ENCODE data around the gene SLC3A2. TPM values are rescaled to one million over a fixed set of nuclear protein-coding genes. Genes with fewer than 3 reads are reported as not detected.
"Not testable (repeated sequence)": the region's sequence is repeated elsewhere in the genome, so short reads cannot be mapped to it uniquely, and the experiment has no call there.

Gene SLC3A2
- total and polyA plus RNA-seq, 11 donors = 26.6 to 103 (median 59.1) TPM

DNA sequence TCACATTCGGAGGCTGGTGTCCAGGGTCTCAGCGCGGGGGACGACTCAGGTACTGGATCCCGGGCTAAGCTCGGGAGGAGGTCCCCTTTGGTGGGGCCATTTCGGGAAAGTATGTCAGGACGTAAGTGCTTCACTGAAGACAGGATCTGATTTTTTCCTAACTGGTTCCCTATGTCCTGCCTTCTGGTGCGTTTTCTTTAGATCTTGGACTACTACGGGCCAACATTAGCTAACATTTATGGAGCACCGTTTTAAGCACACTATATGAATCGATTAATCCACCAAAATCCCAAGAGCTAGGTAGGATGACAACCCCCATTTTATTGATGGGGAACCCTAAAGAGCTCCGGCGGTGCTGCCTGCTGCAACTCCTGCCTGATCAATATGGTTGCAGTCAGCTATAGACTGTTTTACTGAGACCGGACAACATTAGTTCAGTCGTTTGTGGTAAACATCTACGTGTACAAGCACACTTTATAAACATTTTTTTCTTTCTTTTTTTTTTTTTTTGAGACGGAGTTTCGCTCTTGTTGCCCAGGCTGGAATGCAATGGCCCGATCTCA is 24.3 kb upstream of the SLC3A2 start:
- intact Hi-C loops (cut with DNase I) = loop anchor here in 4 of 10 donors (2.0 to 10.0 kb wide), 3 partner anchors 70 to 462 kb away; partner anchors contain the start of genes HNRNPUL2 (in 1 of the 4), TMEM179B (in 1 of the 4) and TTC9C (in 1 of the 4)
- H3K27ac ChIP-seq = peak overlapping the region in 9 of 12 donors; percentile 14 to 88 (median 83)
- H3K27me3 ChIP-seq = no peaks in the 10 kb centered on the region
- no peaks in the 10 kb centered on the region for H3K9me3 ChIP-seq
- peaks cover 3 to 36% (median 29%) of the 10 kb centered on the region in 9 donors for H3K36me3 ChIP-seq
- WGBS, 4 donors = 8 to 22% (median 10%) methylated on average over 12 to 20 of the region's 20 CpGs
- TF ChIP-seq, protein P1, sequence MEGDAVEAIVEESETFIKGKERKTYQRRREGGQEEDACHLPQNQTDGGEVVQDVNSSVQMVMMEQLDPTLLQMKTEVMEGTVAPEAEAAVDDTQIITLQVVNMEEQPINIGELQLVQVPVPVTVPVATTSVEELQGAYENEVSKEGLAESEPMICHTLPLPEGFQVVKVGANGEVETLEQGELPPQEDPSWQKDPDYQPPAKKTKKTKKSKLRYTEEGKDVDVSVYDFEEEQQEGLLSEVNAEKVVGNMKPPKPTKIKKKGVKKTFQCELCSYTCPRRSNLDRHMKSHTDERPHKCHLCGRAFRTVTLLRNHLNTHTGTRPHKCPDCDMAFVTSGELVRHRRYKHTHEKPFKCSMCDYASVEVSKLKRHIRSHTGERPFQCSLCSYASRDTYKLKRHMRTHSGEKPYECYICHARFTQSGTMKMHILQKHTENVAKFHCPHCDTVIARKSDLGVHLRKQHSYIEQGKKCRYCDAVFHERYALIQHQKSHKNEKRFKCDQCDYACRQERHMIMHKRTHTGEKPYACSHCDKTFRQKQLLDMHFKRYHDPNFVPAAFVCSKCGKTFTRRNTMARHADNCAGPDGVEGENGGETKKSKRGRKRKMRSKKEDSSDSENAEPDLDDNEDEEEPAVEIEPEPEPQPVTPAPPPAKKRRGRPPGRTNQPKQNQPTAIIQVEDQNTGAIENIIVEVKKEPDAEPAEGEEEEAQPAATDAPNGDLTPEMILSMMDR (IDR thresholded peaks at IDR 0.05) = no peak
- no peak for TF ChIP-seq POLR2A (IDR thresholded peaks at IDR 0.05)
- no peak for DNase-seq
- H3K4me3 ChIP-seq = peak overlapping the region; percentile 61 to 94 (median 76)
- ATAC-seq = no peak
- H3K4me1 ChIP-seq = peaks cover 5 to 54% (median 25%) of the 10 kb centered on the region in 12 donors

DNA sequence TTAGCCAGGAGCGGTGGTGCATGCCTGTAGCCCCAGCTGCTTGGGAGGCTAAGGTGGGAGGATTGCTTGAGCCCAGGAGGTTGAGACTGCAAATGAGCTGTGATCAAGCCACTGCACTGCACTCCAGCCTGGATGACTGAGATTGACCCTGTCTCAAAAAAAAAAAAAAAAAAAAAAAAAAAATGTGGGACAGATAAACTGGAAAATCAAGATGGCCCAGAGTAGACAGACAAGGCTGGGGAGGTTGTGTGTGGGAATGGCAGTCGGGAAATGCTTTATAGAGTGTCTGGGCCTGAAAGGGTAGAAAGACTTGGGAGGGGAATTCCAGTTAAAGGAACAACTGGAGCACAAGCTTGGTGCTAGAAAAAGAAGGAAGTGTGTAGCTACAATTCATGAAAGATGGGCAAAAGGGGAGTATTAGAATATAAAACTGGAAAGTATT is 23.1 kb upstream of the SLC3A2 start:
- H3K27me3 ChIP-seq = no peaks in the 10 kb centered on the region
- H3K27ac ChIP-seq = no peak overlapping the region
- no peak overlapping the region for H3K4me3 ChIP-seq
- no peaks in the 10 kb centered on the region for H3K9me3 ChIP-seq
- H3K4me1 ChIP-seq = peaks cover 5 to 50% (median 25%) of the 10 kb centered on the region in 12 donors
- H3K36me3 ChIP-seq = peaks cover 3 to 24% (median 18%) of the 10 kb centered on the region in 9 donors
- DNase-seq (no peak), ATAC-seq (no peak)
- 67 to 80% (median 73%) methylated on average over 2 of the region's 2 CpGs for WGBS, 4 donors
- intact Hi-C loops (cut with DNase I) = loop anchor here in 4 of 10 donors (2.0 to 10.0 kb wide), 3 partner anchors 71 to 463 kb away; partner anchors contain the start of genes HNRNPUL2 (in 1 of the 4), TMEM179B (in 1 of the 4) and TTC9C (in 1 of the 4)
- TF ChIP-seq, protein P1 (IDR thresholded peaks at IDR 0.05) = no peak
- TF ChIP-seq POLR2A (IDR thresholded peaks at IDR 0.05) = no peak

DNA sequence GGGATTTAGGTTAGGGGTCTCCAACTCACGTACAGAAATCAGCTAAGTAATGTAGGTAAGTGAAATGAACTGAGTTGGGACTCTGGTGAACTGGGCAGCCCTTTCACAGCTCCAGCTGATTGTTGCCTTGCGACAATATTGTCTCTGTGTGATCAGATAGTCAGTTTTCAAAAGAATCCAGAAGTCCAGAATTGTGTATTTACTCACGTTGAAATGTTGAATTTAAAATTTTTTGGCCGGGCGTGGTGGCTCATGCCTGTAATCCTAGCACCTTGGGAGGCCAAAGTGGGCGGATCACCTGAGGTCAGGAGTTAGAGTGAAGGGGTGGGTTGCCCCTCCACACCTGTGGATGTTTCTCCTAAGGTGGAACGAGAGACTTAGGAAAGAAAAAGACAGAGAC is 22.5 kb upstream of the SLC3A2 start:
- Histone ChIP-seq H3K27me3 (no peaks in the 10 kb centered on the region), H3K4me1 (peaks cover 5 to 49% (median 20%) of the 10 kb centered on the region in 12 donors), H3K36me3 (peaks cover 0 to 18% (median 11%) of the 10 kb centered on the region in 9 donors), H3K4me3 (no peak overlapping the region), H3K9me3 (no peaks in the 10 kb centered on the region), H3K27ac (no peak overlapping the region)
- TF ChIP-seq POLR2A (IDR thresholded peaks at IDR 0.05) = no peak
- TF ChIP-seq, protein P1 (IDR thresholded peaks at IDR 0.05) = no peak
- ATAC-seq (no peak), DNase-seq (no peak)
- intact Hi-C loops (cut with DNase I) = loop anchor here in 3 of 10 donors (10.0 kb wide), 2 partner anchors 133 to 463 kb away; partner anchors contain the start of genes HNRNPUL2 (in 1 of the 3) and TTC9C (in 1 of the 3)
- 85 to 90% (median 88%) methylated on average over 7 of the region's 7 CpGs for WGBS, 4 donors

DNA sequence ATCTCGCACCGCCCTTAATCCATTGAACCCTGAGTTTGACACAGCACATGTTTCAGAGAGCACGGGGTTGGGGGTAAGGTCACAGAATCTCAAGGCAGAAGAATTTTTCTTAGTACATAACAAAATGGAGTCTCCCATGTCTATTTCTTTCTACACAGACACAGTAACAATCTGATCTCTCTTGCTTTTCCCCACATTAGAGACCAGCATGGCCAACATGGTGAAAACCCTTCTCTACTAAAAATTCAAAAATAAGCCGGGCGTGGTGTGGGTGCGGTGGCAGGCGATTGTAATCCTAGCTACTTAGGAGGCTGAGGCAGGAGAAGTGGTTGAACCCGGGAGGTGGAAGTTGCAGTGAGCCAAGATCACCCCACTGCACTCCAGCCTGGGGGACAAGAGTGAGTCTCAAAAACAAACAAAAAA is 21.4 kb upstream of the SLC3A2 start:
- WGBS, 4 donors = 88 to 94% (median 92%) methylated on average over 8 of the region's 8 CpGs
- not testable (repeated sequence) for ATAC-seq, H3K36me3 ChIP-seq, H3K27ac ChIP-seq, H3K9me3 ChIP-seq, DNase-seq, H3K4me3 ChIP-seq, H3K27me3 ChIP-seq
- intact Hi-C loops (cut with DNase I) = loop anchor here in 3 of 10 donors (10.0 kb wide), 2 partner anchors 134 to 464 kb away; partner anchors contain the start of genes HNRNPUL2 (in 1 of the 3) and TTC9C (in 1 of the 3)
- H3K4me1 ChIP-seq = peaks cover 0 to 38% (median 10%) of the 10 kb centered on the region in 12 donors
